Measurements from ENCODE around the gene LRRC49. TPM values are rescaled to one million over a fixed set of nuclear protein-coding genes. Genes with fewer than 3 reads are reported as not detected.

The LRRC49 gene
- polyA plus RNA-seq, 1 donor (not counting 4 experiments of a cell fraction or from before 2014, with no cell fraction given): 9.9 TPM

- H3K27ac ChIP-seq (ENCODE audit: control insufficient read depth, insufficient read depth, low read length): no peak overlapping the region
- no peak for TF ChIP-seq EZH2 (IDR thresholded peaks at IDR 0.05; ENCODE audit: low read length)
- TF ChIP-seq, protein P1, sequence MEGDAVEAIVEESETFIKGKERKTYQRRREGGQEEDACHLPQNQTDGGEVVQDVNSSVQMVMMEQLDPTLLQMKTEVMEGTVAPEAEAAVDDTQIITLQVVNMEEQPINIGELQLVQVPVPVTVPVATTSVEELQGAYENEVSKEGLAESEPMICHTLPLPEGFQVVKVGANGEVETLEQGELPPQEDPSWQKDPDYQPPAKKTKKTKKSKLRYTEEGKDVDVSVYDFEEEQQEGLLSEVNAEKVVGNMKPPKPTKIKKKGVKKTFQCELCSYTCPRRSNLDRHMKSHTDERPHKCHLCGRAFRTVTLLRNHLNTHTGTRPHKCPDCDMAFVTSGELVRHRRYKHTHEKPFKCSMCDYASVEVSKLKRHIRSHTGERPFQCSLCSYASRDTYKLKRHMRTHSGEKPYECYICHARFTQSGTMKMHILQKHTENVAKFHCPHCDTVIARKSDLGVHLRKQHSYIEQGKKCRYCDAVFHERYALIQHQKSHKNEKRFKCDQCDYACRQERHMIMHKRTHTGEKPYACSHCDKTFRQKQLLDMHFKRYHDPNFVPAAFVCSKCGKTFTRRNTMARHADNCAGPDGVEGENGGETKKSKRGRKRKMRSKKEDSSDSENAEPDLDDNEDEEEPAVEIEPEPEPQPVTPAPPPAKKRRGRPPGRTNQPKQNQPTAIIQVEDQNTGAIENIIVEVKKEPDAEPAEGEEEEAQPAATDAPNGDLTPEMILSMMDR (optimal IDR thresholded peaks at IDR 0.05 in 1 of 3, IDR thresholded peaks at IDR 0.05 in 1 of 3, conservative IDR thresholded peaks at IDR 0.05 in 1 of 3; ENCODE audit: extremely low read depth in 1 of 3, insufficient read depth in 2 of 3, low read length in 3 of 3): no peak
- H3K4me2 ChIP-seq (ENCODE audit: control insufficient read depth, extremely low read depth, insufficient read depth, low read depth, low read length): no peak overlapping the region
- H3K4me3 ChIP-seq (ENCODE audit: control insufficient read depth in 2 of 3, extremely low read depth in 1 of 3, insufficient read depth in 2 of 3, low read depth in 1 of 3, low read length in 3 of 3): no peak overlapping the region
- H3K9me3 ChIP-seq (ENCODE audit: control insufficient read depth, low read depth, low read length): no peaks in the 10 kb centered on the region
- no peak for DNase-seq (ENCODE audit: low read depth, low spot score)
- no peaks in the 10 kb centered on the region for H3K9me1 ChIP-seq (ENCODE audit: control insufficient read depth, extremely low read depth, insufficient read depth, low read length)
- H3K4me1 ChIP-seq (ENCODE audit: control insufficient read depth, extremely low read depth, insufficient read depth, low read length): peaks cover 37% of the 10 kb centered on the region
- H3K27me3 ChIP-seq (ENCODE audit: control insufficient read depth, extremely low read depth, insufficient read depth, low read length): no peaks in the 10 kb centered on the region
- H3K36me3 ChIP-seq (ENCODE audit: control insufficient read depth in 2 of 2, extremely low read depth in 1 of 2, insufficient read depth in 2 of 2, low read length in 2 of 2): no peaks in the 10 kb centered on the region
- H4K20me1 ChIP-seq (ENCODE audit: control insufficient read depth, extremely low read depth, insufficient read depth, low read length): no peaks in the 10 kb centered on the region
- FAIRE-seq: no peak
- H2AFZ ChIP-seq (ENCODE audit: control insufficient read depth, low read length): no peak overlapping the region
- no peaks in the 10 kb centered on the region for H3K79me2 ChIP-seq (ENCODE audit: control insufficient read depth, insufficient read depth, low read length)
- H3K9ac ChIP-seq (ENCODE audit: control insufficient read depth, extremely low read depth, insufficient read depth, low read length): no peak overlapping the region
- dilution Hi-C loops (cut with MboI; ENCODE audit: extremely low pct_ligation_motif_present, low sequenced_read_pairs): no loop called here
Observed at GRCh38 chr15:70859322-70859908, 33.2 kb upstream of the LRRC49 start.

DNA sequence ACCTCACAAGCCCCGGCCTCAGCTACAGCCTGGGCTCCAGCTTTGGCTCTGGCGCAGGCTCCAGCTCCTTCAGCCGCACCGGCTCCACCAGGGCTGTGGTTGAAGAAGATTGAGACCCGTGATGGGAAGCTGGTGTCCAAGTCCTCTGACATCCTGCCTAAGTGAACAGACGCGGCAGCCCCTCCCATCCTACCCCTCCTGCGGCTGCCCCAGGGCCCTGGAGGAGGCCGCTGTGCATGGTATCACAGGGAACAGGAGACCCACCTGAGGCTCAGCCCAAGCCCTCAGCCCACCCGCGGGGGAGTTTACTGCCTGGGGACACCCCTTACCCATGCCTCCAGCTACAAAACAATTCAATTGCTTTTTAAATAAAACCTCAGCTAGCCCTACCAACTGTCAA lies 32.6 kb upstream of the LRRC49 start:
- Histone ChIP-seq H4K20me1 (ENCODE audit: control insufficient read depth, extremely low read depth, insufficient read depth, low read length) (no peaks in the 10 kb centered on the region), H2AFZ (ENCODE audit: control insufficient read depth, low read length) (no peak overlapping the region), H3K4me2 (ENCODE audit: control insufficient read depth, extremely low read depth, insufficient read depth, low read depth, low read length) (no peak overlapping the region), H3K36me3 (ENCODE audit: control insufficient read depth in 2 of 2, extremely low read depth in 1 of 2, insufficient read depth in 2 of 2, low read length in 2 of 2) (no peaks in the 10 kb centered on the region), H3K79me2 (ENCODE audit: control insufficient read depth, insufficient read depth, low read length) (no peaks in the 10 kb centered on the region), H3K4me3 (ENCODE audit: control insufficient read depth in 2 of 3, extremely low read depth in 1 of 3, insufficient read depth in 2 of 3, low read depth in 1 of 3, low read length in 3 of 3) (no peak overlapping the region), H3K9me3 (ENCODE audit: control insufficient read depth, low read depth, low read length) (no peaks in the 10 kb centered on the region), H3K4me1 (ENCODE audit: control insufficient read depth, extremely low read depth, insufficient read depth, low read length) (peaks cover 36% of the 10 kb centered on the region), H3K27me3 (ENCODE audit: control insufficient read depth, extremely low read depth, insufficient read depth, low read length) (no peaks in the 10 kb centered on the region), H3K27ac (ENCODE audit: control insufficient read depth, insufficient read depth, low read length) (no peak overlapping the region), H3K9ac (ENCODE audit: control insufficient read depth, extremely low read depth, insufficient read depth, low read length) (no peak overlapping the region), H3K9me1 (ENCODE audit: control insufficient read depth, extremely low read depth, insufficient read depth, low read length) (no peaks in the 10 kb centered on the region)
- dilution Hi-C loops (cut with MboI; ENCODE audit: extremely low pct_ligation_motif_present, low sequenced_read_pairs): no loop called here
- TF ChIP-seq, protein P1 (optimal IDR thresholded peaks at IDR 0.05 in 1 of 3, IDR thresholded peaks at IDR 0.05 in 1 of 3, conservative IDR thresholded peaks at IDR 0.05 in 1 of 3; ENCODE audit: extremely low read depth in 1 of 3, insufficient read depth in 2 of 3, low read length in 3 of 3): no peak
- TF ChIP-seq EZH2 (IDR thresholded peaks at IDR 0.05; ENCODE audit: low read length): no peak
- DNase-seq (ENCODE audit: low read depth, low spot score) (no peak), FAIRE-seq (no peak)

Data from keratinocyte (primary cell).